NCI-H128 (cell line): Measurements from ENCODE around the gene SLC8B1.

Experiments
- DNase-seq: peaks from one replicate; lab custom pipeline; 2025; ENCODE audit not compliant: unreplicated experiment; lab: John Stamatoyannopoulos, UW

SLC8B1 gene

DNA sequence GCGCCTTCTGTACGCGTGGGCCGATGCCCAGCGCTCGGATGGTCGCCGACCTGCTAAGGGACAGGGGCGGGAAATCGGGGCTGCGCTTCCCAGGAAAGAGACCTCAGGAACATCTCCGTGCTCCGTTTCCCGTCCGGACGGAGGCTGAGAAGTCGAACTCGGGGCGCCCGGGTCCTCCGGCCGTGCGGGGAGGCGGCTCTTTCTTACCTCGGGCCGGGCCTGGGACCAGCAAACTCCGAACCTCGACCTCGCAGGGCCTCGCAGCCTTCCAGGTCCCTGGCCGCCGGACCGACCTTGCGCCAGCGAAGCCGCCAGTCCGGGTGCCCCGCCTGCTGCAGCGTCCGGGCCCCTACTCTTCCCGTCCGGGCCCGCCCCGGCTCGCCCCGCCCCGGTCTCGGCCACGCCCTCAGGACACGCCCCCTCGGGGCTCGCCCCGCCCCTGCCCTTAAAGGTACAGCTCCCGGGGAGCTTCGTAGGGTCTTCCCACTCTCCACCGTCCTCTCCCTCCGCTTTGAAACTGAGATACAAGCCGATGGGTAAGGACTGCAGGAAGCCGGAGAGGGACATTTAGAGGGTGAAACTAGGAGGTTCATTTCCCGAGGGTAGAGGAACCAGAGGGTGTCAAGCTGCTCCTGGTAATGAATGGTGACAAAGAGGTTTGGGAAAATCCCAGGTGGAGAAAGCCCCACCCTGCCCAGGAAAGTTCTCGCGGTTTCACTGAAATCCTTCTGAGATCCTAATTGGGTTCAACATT, at the start of gene SLC8B1:
Gene SLC8B1, minus strand, starts transcription at position 324 of the 754 bp plus-strand sequence. CDS start 2,231 bp downstream, outside the sequence.
- DNase-seq, result peak; percentile 7

DNA sequence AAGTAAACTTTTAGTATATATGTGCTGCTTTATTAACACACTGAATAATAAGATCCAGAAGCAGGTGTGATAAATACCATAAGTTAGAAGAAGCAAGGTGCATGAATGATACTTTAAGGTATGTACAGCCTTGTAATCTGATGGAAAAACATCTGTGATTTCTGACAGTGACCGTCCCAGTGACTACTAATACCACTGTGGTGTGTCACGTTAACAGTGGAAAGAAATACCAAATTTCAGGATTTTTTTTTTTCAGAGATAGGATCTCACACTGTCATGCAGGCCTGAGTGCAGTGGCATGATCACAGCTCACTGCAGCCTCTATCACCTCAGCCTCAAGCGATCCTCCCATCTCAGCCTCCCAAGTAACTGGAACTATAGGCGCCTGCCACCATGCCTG, 47.3 kb upstream of the SLC8B1 start:
- DNase-seq, result no peak

DNA sequence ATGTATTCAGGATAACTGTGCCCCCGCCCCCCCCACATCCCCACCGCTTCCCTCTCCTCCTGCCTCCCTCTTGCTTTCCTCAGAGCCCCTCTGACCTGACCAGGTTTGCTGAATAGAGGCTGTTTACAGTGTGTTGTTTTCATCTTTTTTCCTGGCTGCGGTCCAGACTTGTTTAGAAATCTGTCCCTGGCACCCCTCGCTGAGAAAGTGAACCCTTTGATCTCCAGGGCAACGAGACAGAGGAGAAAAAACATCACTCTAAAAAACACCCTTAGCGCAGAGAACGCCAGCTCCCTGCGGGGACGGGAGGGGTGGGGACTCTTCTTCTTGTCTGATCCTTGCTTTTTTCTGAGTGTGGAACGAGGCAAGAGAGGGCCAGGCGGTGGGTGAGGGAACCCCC, 46.3 kb upstream of the SLC8B1 start:
- DNase-seq, result peak; percentile 69

DNA sequence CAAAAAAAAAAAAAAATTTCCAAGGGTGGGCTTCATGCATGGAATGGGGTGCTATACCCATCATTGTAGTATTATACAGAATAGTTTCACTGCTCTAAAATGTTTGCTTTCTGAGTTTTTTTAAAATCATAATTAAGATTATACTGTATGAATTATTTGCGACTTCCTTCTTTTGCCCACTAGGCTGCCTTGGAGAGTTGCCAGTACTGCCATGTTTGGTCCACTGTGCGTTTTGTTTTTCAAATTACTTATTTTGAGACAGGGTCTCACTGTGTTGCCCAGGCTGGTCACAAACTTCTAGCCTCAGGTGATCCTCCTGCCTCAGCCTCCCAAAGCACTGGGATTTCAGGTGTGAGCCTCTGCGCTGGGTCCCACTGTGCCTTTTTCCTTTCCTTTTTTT, 43.4 kb upstream of the SLC8B1 start:
- DNase-seq, result no peak

DNA sequence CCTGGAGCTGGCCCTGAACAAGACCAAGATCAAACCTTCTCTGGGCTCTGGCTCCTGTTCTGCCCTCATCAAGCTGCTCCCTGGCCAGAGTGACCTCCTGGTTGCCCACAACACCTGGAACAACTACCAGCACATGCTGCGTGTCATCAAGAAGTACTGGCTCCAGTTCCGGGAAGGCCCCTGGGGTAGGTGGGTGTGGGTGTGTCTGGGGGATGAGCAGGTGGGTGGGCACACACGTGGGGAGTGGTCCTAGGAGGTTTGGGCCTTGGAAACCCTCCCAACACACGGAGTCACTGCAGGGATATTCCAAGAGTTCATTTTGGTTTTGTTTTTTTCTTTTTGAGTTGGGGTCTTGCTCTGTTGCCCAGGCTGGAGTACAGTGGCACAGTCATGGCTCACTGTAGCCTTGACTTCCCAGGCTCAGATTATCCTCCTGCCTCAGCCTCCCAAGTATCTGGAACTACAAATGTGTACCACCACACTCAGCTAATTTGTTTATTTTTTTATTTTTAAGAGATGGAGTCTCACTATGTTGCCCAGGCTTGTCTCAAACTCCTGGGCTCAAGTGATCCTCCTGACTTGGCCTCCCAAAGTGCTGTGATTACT, 40.0 kb upstream of the SLC8B1 start:
- no peak for DNase-seq

DNA sequence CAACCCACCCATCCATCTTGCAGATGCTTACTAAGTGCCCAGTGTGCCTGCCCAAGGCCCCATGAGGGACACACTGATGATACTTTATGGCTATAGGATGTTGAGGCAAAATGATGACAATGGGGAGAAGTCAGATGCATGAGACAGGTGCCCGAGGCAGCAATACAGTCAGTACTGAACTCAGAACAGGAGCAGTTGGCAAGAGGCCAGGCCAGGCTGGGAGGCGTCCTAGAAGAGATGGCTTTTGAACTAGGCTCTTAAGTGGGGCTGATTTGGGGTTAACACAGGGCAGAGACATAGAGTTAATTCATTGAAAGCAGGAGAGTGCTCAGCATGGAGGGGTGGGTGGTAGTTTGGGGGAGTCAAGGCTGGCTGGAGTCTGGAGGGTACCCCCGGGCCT, 39.1 kb upstream of the SLC8B1 start:
- DNase-seq, result no peak

DNA sequence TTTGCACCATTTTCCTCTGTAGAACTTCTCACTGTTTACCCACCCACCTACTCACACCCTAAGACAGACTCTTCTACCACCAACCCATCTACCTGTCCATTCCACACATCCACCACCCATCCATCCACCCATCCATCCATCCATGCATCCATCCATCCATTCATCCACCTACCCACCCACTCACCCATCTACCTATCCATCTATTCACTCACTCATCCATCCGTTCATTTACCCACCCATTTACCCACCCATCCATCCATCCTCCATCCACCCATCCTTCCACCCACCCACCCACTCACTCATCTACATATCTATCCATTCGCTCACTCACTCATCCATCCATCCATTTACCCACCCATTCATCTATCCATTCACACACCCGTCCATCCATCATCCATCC, 38.5 kb upstream of the SLC8B1 start:
- DNase-seq, result no peak

DNA sequence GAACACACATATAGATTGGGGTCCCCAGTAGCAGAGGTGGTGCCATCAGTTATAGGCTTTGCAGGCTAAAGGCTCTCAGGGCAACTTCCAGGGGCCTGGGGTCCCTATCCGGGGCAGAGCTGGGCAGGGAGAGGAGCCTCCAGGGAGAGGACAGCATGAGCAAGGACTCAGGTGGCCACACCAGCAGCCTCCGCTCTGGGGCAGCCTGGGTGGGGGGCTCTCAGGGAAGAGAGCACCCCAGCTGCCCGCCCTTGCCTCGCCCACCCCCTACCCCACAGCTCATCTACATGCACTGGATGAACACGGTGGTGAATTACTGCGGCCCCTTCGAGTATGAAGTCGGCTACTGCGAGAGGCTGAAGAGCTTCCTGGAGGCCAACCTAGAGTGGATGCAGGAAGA, 37.5 kb upstream of the SLC8B1 start:
- no peak for DNase-seq

DNA sequence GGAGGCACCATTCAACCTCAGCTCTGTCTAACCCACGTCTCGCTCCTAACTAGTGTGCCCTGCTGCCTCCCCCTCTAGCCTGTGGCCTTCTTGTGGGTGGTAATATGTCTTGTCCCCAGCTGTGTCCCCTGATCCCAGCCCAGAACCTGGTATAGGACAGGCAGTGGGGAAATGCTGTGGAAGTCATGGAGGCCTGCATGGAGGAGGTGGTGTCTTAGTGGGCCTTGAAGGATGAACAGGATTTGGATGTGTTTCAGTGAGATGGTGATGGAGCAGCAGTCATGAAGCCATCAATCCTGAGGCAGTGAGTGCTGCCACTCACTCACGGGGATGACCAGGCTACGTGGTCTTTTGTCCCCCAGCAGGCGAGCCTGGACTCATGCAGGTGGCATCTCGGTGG, 36.9 kb upstream of the SLC8B1 start:
- DNase-seq, result no peak

DNA sequence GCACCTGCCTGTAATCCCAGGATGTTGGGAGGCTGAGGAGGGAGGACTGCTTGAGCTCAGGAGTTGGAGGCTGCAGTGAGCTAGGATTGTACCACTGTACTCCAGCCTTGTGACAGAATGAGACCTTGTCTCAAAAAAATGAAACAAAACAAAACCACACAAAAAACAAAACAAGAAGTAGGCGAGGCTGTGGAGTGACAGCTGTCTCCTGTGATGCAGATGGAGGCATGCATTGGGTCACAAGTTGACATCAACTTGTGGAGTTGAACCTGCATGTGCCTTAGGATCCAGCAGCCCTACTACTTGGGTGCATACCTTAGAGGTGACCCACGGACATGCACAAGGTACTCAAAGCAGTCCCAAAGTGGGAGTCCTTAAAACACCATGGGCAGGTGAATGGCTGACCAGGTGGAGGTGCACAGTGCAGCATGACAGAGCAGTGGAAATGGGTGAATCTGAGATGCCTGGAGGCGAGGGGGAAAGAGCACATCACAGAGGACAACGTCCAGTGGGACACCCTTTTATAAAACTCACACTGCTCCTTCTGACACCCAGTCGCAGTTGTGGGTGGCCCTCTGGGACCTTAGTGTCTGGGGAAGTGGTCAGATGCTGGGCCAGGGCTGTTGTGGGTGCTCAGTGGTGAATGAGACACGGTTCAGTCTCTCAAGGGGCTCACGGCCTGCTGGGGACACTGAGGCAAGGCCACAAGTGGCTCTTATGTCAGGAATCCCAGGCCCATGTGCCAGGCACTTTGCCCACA, 36.2 kb upstream of the SLC8B1 start:
- DNase-seq, result no peak

DNA sequence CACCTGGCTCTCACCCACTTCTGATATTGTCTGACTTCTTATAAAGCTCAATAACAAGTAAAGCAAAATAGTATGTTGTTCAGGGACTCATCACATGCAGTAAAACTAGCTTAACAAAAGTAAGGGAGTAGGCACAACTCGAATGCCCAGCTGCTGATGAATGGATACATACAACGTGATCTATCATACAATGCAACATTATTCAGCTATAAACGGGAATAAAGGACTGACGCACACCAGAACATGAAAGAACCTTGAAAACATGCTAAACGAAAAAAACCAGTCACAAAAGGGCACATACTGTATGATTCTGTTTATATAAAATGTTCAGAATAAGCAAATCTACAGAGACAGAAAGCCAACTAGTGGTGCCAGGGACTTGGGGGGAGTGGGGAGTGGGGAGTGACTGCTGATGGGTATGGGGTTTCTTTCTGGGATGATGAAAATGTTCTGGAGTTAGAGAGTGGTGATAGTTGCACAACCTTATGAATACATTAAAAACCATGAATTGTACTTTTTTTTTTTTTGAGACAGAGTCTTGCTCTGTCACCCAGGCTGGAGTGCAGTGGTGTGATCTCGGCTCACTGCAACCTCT, 34.6 kb upstream of the SLC8B1 start:
- DNase-seq, result no peak

DNA sequence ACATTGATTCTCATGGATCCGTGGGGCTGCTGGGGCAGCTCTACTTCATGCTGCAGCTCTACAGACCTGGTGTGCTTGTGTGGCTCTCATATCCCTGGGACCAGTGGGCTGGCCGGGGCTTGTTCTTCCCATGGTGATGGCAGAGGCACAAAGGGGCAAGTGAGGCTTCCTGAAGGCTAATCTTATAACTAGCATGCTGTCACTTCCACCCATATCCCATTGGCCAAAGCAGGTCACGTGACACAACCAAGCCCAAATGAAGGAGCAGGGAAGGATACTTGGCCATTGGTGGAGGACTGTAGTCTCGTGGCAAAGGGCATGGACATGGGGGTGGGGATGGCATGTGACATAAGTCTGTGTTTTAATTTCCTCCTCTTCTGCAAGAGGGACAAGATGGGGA, 33.4 kb upstream of the SLC8B1 start:
- no peak for DNase-seq

DNA sequence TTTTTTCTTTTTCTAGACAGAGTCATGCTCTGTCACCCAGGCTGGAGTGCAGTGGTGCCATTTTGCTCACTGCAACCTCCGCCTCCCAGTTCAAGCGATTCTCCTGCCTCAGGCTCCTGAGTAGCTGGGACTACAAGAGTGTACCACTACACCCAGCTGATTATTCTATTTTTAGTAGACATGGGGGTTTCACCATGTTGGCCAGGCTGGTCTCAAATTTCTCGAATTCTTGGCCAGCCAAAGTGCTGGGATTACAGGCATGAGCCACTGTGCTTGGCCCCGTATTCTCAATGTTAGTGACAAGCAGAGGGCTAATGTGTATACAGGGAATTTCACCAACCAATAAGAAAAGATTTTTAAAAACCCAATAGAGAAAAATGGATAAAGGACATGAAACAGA, 31.9 kb upstream of the SLC8B1 start:
- no peak for DNase-seq

DNA sequence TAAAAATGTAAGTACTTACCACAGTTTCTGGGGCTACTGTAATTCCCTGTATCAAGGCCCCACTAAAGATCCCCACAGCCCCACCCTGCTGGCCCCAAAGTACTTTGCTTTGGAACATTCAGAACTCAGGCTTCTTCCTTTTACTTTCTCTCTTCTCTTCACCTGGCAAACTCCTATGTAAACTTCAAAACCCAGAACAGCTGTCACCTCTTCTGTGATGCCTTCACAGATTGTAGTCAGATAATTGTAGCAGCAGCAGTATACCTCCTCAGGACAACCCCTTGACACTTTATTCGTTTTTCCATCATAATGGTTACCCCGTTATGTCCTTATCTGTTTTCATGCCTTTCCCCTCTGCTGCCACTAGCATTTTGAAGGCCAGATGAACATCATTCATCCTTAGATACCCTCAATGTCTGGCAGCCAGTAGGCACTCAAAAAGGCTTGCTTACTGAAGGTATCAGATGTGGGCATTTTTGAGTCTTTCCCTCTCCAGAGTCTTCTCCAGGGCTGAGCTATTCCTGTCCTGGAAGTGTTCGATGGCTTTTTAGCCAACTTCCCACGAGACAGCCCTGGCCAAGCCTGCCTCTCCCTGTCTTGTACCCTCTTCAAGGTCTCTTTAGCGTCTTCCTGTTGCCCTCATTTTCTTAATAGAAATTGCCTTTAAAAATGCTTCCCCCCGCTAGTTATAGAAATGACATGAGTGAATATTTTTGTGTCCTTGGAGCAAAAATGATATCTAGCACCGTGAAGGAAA, 30.9 kb upstream of the SLC8B1 start:
- DNase-seq, result no peak

DNA sequence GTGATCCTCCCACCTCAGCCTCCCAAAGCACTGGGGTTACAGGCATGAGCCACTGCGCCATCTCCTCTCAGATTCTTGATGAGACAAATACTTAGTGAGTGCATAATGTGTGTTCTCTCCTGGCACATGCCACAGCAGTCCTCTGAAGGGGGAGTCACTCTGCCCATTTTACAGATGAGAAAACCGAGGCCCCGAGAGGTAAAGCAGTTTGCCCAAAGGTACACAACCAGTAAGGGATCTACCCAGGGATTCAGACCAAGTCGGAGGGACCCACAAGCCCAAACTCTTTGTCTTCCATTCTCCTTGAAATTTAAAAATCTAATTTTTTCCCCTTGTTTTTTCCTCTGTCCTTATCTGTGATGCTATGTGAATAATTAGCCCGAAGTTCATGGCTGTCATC, 29.8 kb upstream of the SLC8B1 start:
- no peak for DNase-seq

DNA sequence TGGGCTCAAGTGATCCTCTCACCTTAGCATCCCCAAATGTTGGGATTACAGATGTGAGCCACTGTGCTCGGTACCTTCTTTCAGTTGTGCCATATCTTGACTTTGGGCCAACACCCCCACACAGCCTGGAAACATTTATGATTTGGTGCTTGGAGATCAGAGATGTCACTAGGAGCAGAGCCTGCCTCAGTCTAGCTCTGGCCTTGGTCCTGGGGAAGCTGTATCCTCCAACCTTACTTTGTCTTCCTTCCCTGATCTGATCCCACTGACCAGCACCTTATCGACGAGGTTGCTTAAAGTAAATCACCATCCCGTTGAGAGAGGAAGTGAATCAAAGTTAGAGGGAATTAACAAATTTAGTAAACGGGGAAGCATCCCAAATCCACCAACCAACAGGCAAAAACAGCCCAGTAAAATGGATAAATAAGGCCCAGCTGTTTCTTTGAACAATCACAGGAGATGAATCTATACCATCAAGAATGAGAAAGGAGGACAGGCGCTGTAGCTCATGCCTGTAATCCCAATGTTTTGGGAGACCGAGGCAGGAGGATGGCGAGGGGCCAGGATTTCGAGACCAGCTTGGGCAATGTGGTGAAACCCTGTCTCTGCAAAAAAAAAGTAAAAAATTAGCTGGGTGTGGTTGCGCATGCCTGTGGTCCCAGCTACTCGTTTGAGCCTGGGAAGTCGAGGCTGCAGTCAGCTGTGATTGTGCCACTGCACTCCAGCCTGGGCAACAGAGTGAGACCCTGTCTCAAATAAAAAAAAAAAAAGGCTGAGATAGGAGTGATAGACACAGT, 26.9 kb upstream of the SLC8B1 start:
- DNase-seq, result no peak

DNA sequence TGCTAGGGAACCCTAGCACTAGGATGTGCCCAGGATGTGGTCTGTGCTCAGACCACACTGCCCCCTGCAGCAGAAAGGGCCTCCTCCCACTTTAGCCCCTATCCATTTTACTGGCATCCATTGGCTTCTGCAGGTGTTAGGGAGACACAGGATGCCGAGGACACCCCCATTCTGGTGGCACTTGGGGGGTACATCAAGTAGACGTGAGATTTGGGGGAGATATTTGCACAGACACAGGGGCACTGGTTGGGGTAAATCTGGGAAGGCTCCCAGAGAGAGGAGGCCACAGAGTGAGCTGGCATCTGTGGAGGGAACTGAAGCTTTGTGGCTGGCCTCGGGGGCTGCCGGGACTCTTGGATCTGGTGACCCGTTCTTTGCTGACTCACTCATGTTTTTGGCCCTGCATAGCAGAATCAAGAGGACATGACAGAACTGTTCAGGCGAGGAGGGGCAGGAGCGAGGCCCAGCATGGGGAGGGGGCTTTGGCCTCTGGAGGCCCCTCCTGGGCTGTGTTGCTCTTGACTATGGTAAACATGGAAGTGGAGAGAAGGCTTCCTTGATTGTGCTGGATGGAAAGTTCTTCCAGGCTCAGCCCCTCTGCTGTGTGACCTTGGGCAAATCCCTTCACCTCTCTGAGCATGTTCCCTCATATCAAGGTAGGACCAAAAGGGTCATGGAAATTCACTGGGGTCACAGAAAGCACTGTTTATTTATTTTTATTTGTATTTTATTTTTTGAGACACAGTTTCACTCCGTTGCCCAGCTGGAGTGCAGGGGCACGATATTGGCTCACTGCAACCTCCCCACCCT, 25.2 kb upstream of the SLC8B1 start:
- DNase-seq, result no peak

DNA sequence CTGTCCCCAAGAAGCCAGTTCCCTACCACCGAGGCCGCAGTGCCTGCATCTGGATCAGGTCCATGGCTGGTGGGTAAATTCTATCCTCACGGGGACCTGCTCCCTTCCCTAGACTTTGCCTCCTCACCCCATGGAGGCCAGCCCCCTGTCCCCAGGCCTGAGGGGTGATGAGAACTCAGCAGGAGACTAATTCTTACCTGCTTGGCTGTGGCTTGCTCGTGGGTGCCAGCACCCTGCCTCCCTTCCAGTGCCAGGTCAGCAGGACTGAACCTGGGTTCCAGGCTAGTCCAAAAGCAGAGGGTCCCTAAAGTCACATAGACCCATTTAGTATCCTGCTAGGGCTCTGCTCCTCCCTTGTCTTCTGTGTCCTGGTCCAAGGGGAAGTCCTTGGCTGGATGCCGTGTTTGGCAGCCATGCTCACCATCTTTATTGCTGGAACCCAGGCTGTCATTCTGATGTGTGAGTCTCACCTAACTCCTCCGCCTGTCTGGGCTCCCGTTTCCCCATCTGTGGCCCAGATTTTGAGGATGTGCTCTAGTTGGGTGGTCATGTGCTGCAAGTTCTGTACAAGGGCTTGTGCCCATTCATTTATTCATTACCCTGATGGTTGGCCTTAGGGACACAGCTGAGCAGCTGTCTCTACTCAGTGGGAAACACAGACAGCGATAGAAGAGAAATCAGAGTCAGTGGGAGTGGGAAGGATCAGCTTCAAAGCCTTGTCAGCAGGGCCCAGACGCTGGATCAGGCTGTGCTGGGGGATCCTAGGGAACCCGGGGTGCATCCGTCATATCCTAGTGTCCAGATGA, 24.4 kb upstream of the SLC8B1 start:
- DNase-seq, result no peak
